Stimulated activated CD4-positive, alpha-beta T cell treated with anti-CD3 and anti-CD28 coated beads, Interleukin-1b, Interleukin-23, amount 100 ng/mL, for 48 hours (primary cell): ENCODE data around the gene SYNJ2.
A peak's percentile ranks its signal among the peaks of the same experiment; 100 is the strongest.

Source experiments
- DNase-seq: peaks from one replicate; pipeline ENCODE4 v3.0.0-alpha.2; 2020

SYNJ2 gene

GRCh38 chr6:157982102-157982562 is 469 bp downstream of the SYNJ2 start:
- DNase-seq = peak; percentile 24

- no peak for DNase-seq
These were observed 1.1 kb downstream of the SYNJ2 start for GRCh38 chr6:157982563-157983405.

- no peak for DNase-seq
These were observed 1.9 kb downstream of the SYNJ2 start for GRCh38 chr6:157983406-157984119.

GRCh38 chr6:157984128-157984527 is 2.5 kb downstream of the SYNJ2 start:
- DNase-seq = no peak

GRCh38 chr6:157984686-157985225 is 3.1 kb downstream of the SYNJ2 start:
- no peak for DNase-seq

GRCh38 chr6:157985378-157986155 is 3.9 kb downstream of the SYNJ2 start:
- no peak for DNase-seq

- DNase-seq = no peak
These were observed 6.4 kb downstream of the SYNJ2 start for GRCh38 chr6:157987788-157988699.

- DNase-seq = no peak
These were observed 7.0 kb downstream of the SYNJ2 start for GRCh38 chr6:157988700-157989063.

GRCh38 chr6:157989541-157990289 is 8.1 kb downstream of the SYNJ2 start:
- peak; percentile 40 for DNase-seq

- DNase-seq = peak; percentile 46
These were observed 8.8 kb downstream of the SYNJ2 start for GRCh38 chr6:157990321-157991066.

- no peak for DNase-seq
These were observed 9.4 kb downstream of the SYNJ2 start for GRCh38 chr6:157991067-157991432.

- DNase-seq = no peak
These were observed 11.4 kb downstream of the SYNJ2 start for GRCh38 chr6:157993076-157993475.

GRCh38 chr6:157994125-157994795 is 12.6 kb downstream of the SYNJ2 start:
- DNase-seq = no peak

GRCh38 chr6:157995458-157995857 is 13.8 kb downstream of the SYNJ2 start:
- no peak for DNase-seq

GRCh38 chr6:157996201-157996712 is 14.6 kb downstream of the SYNJ2 start:
- DNase-seq = no peak

GRCh38 chr6:157996918-157997702 is 15.4 kb downstream of the SYNJ2 start:
- no peak for DNase-seq

GRCh38 chr6:157997893-157998608 is 16.4 kb downstream of the SYNJ2 start:
- DNase-seq = no peak

- no peak for DNase-seq
These were observed 17.1 kb downstream of the SYNJ2 start for GRCh38 chr6:157998707-157999167.
